Measurements from ENCODE around the gene IGF1R. TPM values are rescaled to one million over a fixed set of nuclear protein-coding genes. Genes with fewer than 3 reads are reported as not detected.

Gene IGF1R
- total and polyA plus RNA-seq, 2 donors (not counting 3 experiments of a cell fraction or from before 2014, with no cell fraction given) = 16.1 to 59.1 TPM

DNA sequence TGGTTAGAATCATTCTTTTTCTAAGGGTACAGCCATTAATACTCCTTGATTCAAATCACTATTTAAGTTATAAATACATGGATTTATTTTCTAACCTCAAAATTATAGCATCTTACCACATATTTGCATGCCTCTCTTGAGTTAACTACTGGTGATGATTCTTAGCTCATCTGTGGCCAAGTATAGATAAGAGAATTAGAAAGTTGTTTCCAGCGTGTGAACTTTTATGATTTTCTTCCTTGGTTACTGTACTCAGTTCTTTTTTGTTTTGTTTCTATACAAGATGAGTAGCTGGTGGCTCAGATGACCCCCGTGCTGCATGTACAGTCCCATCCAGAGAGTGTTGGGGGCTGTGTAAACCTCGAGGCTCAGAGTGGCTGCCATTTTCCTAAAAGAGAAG, 124.6 kb downstream of the IGF1R start:
- H3K27ac ChIP-seq (ENCODE audit: insufficient read depth, low read depth, low read length) = no peak overlapping the region
- H3K36me3 ChIP-seq (ENCODE audit: control insufficient read depth in 2 of 2, extremely low read depth in 1 of 2, insufficient read depth in 2 of 2, low read length in 2 of 2) = no peaks in the 10 kb centered on the region
- FAIRE-seq = no peak
- intact Hi-C loops (cut with micrococcal nuclease) = no loop called here
- no peak overlapping the region for H2AFZ ChIP-seq (ENCODE audit: low read depth, low read length)
- H3K4me3 ChIP-seq (replicated peaks in 1 of 3; ENCODE audit: insufficient read depth in 1 of 3, low read depth in 1 of 3, low read length in 3 of 3) = no peak overlapping the region
- H3K4me2 ChIP-seq (ENCODE audit: insufficient read depth, low read length) = no peak overlapping the region
- H3K79me2 ChIP-seq (ENCODE audit: control insufficient read depth, insufficient read depth, low read length) = peaks cover 9% of the 10 kb centered on the region
- TF ChIP-seq POLR2AphosphoS5 (IDR thresholded peaks at IDR 0.05; ENCODE audit: insufficient read depth, low read depth, low read length) = no peak
- TF ChIP-seq POLR2A (IDR thresholded peaks at IDR 0.05; ENCODE audit: low read depth, low read length) = no peak
- TF ChIP-seq FOS (IDR thresholded peaks at IDR 0.05; ENCODE audit: borderline replicate concordance, insufficient read depth, low read length) = no peak
- TF ChIP-seq GATA2 (IDR thresholded peaks at IDR 0.05; ENCODE audit: insufficient read depth, insufficient read length, low read depth, low read length) = no peak
- TF ChIP-seq, protein P1, sequence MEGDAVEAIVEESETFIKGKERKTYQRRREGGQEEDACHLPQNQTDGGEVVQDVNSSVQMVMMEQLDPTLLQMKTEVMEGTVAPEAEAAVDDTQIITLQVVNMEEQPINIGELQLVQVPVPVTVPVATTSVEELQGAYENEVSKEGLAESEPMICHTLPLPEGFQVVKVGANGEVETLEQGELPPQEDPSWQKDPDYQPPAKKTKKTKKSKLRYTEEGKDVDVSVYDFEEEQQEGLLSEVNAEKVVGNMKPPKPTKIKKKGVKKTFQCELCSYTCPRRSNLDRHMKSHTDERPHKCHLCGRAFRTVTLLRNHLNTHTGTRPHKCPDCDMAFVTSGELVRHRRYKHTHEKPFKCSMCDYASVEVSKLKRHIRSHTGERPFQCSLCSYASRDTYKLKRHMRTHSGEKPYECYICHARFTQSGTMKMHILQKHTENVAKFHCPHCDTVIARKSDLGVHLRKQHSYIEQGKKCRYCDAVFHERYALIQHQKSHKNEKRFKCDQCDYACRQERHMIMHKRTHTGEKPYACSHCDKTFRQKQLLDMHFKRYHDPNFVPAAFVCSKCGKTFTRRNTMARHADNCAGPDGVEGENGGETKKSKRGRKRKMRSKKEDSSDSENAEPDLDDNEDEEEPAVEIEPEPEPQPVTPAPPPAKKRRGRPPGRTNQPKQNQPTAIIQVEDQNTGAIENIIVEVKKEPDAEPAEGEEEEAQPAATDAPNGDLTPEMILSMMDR (IDR thresholded peaks at IDR 0.05; ENCODE audit: extremely low read depth in 1 of 2, insufficient read depth in 1 of 2, low read depth in 1 of 2, low read length in 2 of 2) = no peak
- TF ChIP-seq, protein P2, sequence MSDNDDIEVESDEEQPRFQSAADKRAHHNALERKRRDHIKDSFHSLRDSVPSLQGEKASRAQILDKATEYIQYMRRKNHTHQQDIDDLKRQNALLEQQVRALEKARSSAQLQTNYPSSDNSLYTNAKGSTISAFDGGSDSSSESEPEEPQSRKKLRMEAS (IDR thresholded peaks at IDR 0.05; ENCODE audit: insufficient read depth, insufficient read length) = no peak
- no peak for TF ChIP-seq JUN (IDR thresholded peaks at IDR 0.05; ENCODE audit: borderline replicate concordance, insufficient read depth, insufficient read length, low read depth)
- TF ChIP-seq EZH2 (IDR thresholded peaks at IDR 0.05; ENCODE audit: borderline replicate concordance, low read depth, low read length, severe bottlenecking) = no peak
- no peak for TF ChIP-seq MYC (IDR thresholded peaks at IDR 0.05; ENCODE audit: low read depth, low read length)
- H4K20me1 ChIP-seq (replicated peaks; ENCODE audit: control insufficient read depth, extremely low read depth, insufficient read depth, low read length) = no peaks in the 10 kb centered on the region
- H3K4me1 ChIP-seq (ENCODE audit: control insufficient read depth, extremely low read depth, insufficient read depth, low read length) = no peaks in the 10 kb centered on the region
- no peak for DNase-seq (ENCODE audit: low read depth, low spot score)
- no peaks in the 10 kb centered on the region for H3K9me1 ChIP-seq (replicated peaks; ENCODE audit: control insufficient read depth, extremely low read depth, insufficient read depth, low read length)
- H3K27me3 ChIP-seq (ENCODE audit: control insufficient read depth in 2 of 2, insufficient read depth in 2 of 2, low read length in 2 of 2) = no peaks in the 10 kb centered on the region
- no peak overlapping the region for H3K9ac ChIP-seq (replicated peaks; ENCODE audit: extremely low read depth, insufficient read depth, low read length)
- dilution Hi-C loops (cut with MboI; ENCODE audit: extremely low pct_ligation_motif_present, low sequenced_read_pairs) = no loop called here
- ChIA-PET POLR2A (no interaction called here), CTCF (no interaction called here)
- BruUV-seq (replicated peaks) = no TSS peak
- no peaks in the 10 kb centered on the region for H3K9me3 ChIP-seq (replicated peaks; ENCODE audit: control insufficient read depth, insufficient read depth, low read length)
